ENCODE results near the gene EREG.

DNA sequence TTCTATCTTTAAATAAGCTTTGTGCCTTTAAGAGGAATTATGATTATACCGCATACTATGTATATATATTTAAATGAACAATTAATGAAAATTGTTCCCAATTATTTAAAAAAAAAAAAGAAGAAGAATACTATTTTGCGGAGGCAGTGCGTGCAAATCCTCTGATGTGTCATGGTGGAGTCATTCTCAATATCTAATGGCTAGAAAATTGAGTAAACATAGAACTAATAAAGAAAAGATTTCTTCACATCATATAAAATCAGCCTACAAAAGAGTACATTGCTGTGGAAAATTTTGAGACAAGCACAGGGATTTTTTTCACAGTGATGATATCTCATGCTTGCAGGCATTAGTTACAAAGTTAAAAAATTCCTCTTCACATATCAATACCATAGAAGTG lies 2.6 kb upstream of the EREG start:
- TF ChIP-seq CTCF (IDR thresholded peaks at IDR 0.05; ENCODE audit: low read depth, low read length, poor library complexity, severe bottlenecking) (no peak), EZH2phosphoT487 (IDR thresholded peaks at IDR 0.05; ENCODE audit: borderline replicate concordance, low read length) (no peak)
